Measurements from ENCODE around the gene SLC6A15. TPM values are rescaled to one million over a fixed set of nuclear protein-coding genes. Genes with fewer than 3 reads are reported as not detected.

Gene SLC6A15
- total RNA-seq, 2 donors from 2014 or later: 4.2 to 4.7 TPM

- DNase-seq: no peak
- no peak for TF ChIP-seq CTCF (conservative IDR thresholded peaks at IDR 0.05)
- H3K27me3 Mint-ChIP-seq (ENCODE audit: insufficient read depth): no peaks in the 10 kb centered on the region
- Histone ChIP-seq H3K27ac (ENCODE audit: low read depth, low read length) (no peak overlapping the region), H3K9ac (ENCODE audit: extremely low read depth, low read length, poor library complexity, severe bottlenecking) (no peak overlapping the region), H3K36me3 (ENCODE audit: control insufficient read depth, insufficient read depth, low read length) (no peaks in the 10 kb centered on the region), H3K4me3 (ENCODE audit: low read length) (no peak overlapping the region), H3K4me1 (ENCODE audit: control insufficient read depth, insufficient read depth, low read length) (no peaks in the 10 kb centered on the region), H3K27me3 (ENCODE audit: control insufficient read depth, insufficient read depth, low read length, poor library complexity, severe bottlenecking) (no peaks in the 10 kb centered on the region), H3K9me3 (ENCODE audit: control insufficient read depth, low read length) (no peaks in the 10 kb centered on the region)
- 47% methylated on average over 2 of the region's 2 CpGs; no CpG with 5 or more reads in 1 of the 2 experiments for WGBS, 2 experiments (ENCODE audit: insufficient coverage in 1 of 2, insufficient read length in 1 of 2)
- H3K27ac Mint-ChIP-seq: no peak overlapping the region
- no peaks in the 10 kb centered on the region for H3K9me3 Mint-ChIP-seq
- H3K4me3 Mint-ChIP-seq: no peak overlapping the region
- H3K4me1 Mint-ChIP-seq: no peaks in the 10 kb centered on the region
- no peaks in the 10 kb centered on the region for H3K36me3 Mint-ChIP-seq (ENCODE audit: low read depth)
Measured at GRCh38 chr12:84904051-84904450, 8.5 kb downstream of the SLC6A15 start.

- Histone ChIP-seq H3K27me3 (ENCODE audit: control insufficient read depth, insufficient read depth, low read length, poor library complexity, severe bottlenecking) (no peaks in the 10 kb centered on the region), H3K4me1 (ENCODE audit: control insufficient read depth, insufficient read depth, low read length) (no peaks in the 10 kb centered on the region), H3K9me3 (ENCODE audit: control insufficient read depth, low read length) (no peaks in the 10 kb centered on the region), H3K27ac (ENCODE audit: low read depth, low read length) (no peak overlapping the region), H3K9ac (ENCODE audit: extremely low read depth, low read length, poor library complexity, severe bottlenecking) (no peak overlapping the region), H3K4me3 (ENCODE audit: low read length) (no peak overlapping the region), H3K36me3 (ENCODE audit: control insufficient read depth, insufficient read depth, low read length) (no peaks in the 10 kb centered on the region)
- H3K27me3 Mint-ChIP-seq (ENCODE audit: insufficient read depth): no peaks in the 10 kb centered on the region
- 93% methylated on average over 3 to 5 of the region's 5 CpGs for WGBS, 2 experiments (ENCODE audit: insufficient coverage in 1 of 2, insufficient read length in 1 of 2)
- H3K36me3 Mint-ChIP-seq (ENCODE audit: low read depth): no peaks in the 10 kb centered on the region
- H3K4me3 Mint-ChIP-seq: no peak overlapping the region
- no peak for TF ChIP-seq CTCF (conservative IDR thresholded peaks at IDR 0.05)
- H3K4me1 Mint-ChIP-seq: no peaks in the 10 kb centered on the region
- H3K27ac Mint-ChIP-seq: no peak overlapping the region
- DNase-seq: no peak
- H3K9me3 Mint-ChIP-seq: no peaks in the 10 kb centered on the region
Measured at GRCh38 chr12:84891106-84891838, 21.3 kb downstream of the SLC6A15 start.

- H3K4me3 Mint-ChIP-seq: no peak overlapping the region
- no peak overlapping the region for H3K4me3 ChIP-seq (ENCODE audit: low read length)
- no peaks in the 10 kb centered on the region for H3K36me3 ChIP-seq (ENCODE audit: control insufficient read depth, insufficient read depth, low read length)
- H3K9ac ChIP-seq (ENCODE audit: extremely low read depth, low read length, poor library complexity, severe bottlenecking): no peak overlapping the region
- H3K9me3 Mint-ChIP-seq: no peaks in the 10 kb centered on the region
- WGBS, 2 experiments (ENCODE audit: insufficient coverage in 1 of 2, insufficient read length in 1 of 2): no CpG with 5 or more reads among the region's 2 CpGs
- H3K36me3 Mint-ChIP-seq (ENCODE audit: low read depth): no peaks in the 10 kb centered on the region
- TF ChIP-seq CTCF (conservative IDR thresholded peaks at IDR 0.05): no peak
- no peaks in the 10 kb centered on the region for H3K4me1 Mint-ChIP-seq
- no peaks in the 10 kb centered on the region for H3K27me3 ChIP-seq (ENCODE audit: control insufficient read depth, insufficient read depth, low read length, poor library complexity, severe bottlenecking)
- no peaks in the 10 kb centered on the region for H3K27me3 Mint-ChIP-seq (ENCODE audit: insufficient read depth)
- DNase-seq: no peak
- H3K4me1 ChIP-seq (ENCODE audit: control insufficient read depth, insufficient read depth, low read length): no peaks in the 10 kb centered on the region
- no peak overlapping the region for H3K27ac Mint-ChIP-seq
- no peak overlapping the region for H3K27ac ChIP-seq (ENCODE audit: low read depth, low read length)
- no peaks in the 10 kb centered on the region for H3K9me3 ChIP-seq (ENCODE audit: control insufficient read depth, low read length)
Measured at GRCh38 chr12:84889818-84890217, 22.8 kb downstream of the SLC6A15 start.
